Measurements from ENCODE around the gene TTLL10.

Gene TTLL10

GRCh38 chr1:1157914-1158710, 15.6 kb upstream of the TTLL10 start:
- DNase-seq, result peak; percentile 8

GRCh38 chr1:1160281-1160930, 13.3 kb upstream of the TTLL10 start:
- no peak for DNase-seq

- DNase-seq, result no peak
Observed at GRCh38 chr1:1161078-1161682, 12.5 kb upstream of the TTLL10 start.

- DNase-seq, result no peak
Observed at GRCh38 chr1:1161683-1162079, 12.0 kb upstream of the TTLL10 start.

GRCh38 chr1:1162597-1163537, 10.8 kb upstream of the TTLL10 start:
- DNase-seq, result no peak

- DNase-seq, result no peak
Observed at GRCh38 chr1:1163538-1164070, 10.1 kb upstream of the TTLL10 start.

- DNase-seq, result no peak
Observed at GRCh38 chr1:1164361-1164700, 9.3 kb upstream of the TTLL10 start.

GRCh38 chr1:1164701-1165451, 8.8 kb upstream of the TTLL10 start:
- DNase-seq, result no peak

- no peak for DNase-seq
Observed at GRCh38 chr1:1165485-1165884, 8.2 kb upstream of the TTLL10 start.

GRCh38 chr1:1165900-1166421, 7.7 kb upstream of the TTLL10 start:
- DNase-seq, result no peak

GRCh38 chr1:1166642-1167397, 6.9 kb upstream of the TTLL10 start:
- DNase-seq, result no peak

GRCh38 chr1:1167398-1167821, 6.3 kb upstream of the TTLL10 start:
- DNase-seq, result no peak

GRCh38 chr1:1167841-1168450, 5.7 kb upstream of the TTLL10 start:
- DNase-seq, result no peak

- DNase-seq, result no peak
Observed at GRCh38 chr1:1168451-1169411, 4.9 kb upstream of the TTLL10 start.

GRCh38 chr1:1169429-1170214, 4.1 kb upstream of the TTLL10 start:
- no peak for DNase-seq

GRCh38 chr1:1170215-1171091, 3.2 kb upstream of the TTLL10 start:
- DNase-seq, result no peak

GRCh38 chr1:1171161-1171545, 2.5 kb upstream of the TTLL10 start:
- DNase-seq, result no peak

Measured in HCEC 1CT (cell line).